HTR-8/SVneo (cell line): Measurements from ENCODE around the gene KHDC1.
"Not testable (repeated sequence)": the region's sequence is repeated elsewhere in the genome, so short reads cannot be mapped to it uniquely, and the experiment has no call there.

Experiments used
- DNase-seq: peaks from one replicate; pipeline ENCODE4 v3.0.0; 2011; ENCODE audit warnings: low spot score, mixed read lengths; ENCODE audit not compliant: insufficient read length
- FAIRE-seq: peaks from 2 replicates; lab custom pipeline; 2011; peaks lifted over from hg19 to GRCh38; lab: Jason Lieb, UNC

Gene KHDC1

DNA sequence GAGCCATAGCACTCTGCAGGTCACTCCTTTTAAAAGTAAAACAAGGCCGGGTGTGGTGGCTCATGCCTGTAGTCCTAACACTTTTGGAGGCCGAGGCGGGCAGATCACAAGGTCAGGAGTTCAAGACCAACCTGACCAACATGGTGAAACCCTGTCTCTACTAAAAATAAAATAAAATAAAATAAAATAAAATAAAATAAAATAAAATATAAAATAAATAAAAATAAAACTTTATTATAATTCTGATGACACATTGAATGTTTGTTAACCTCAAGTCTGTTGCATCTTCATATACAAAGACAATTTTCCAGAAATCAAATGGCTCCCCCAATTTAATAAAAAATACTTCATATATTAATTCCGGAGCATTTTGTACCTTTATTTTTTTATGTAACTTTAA lies 69.7 kb downstream of the KHDC1 start:
- FAIRE-seq, DNase-seq: not testable (repeated sequence)
